NCI-H187 (cell line): Measurements from ENCODE around the gene FKBP8.

Source experiments
- DNase-seq, 2 experiments: peaks; one replicate each; lab custom pipeline; 2025; lab: John Stamatoyannopoulos, UW

The FKBP8 gene

GRCh38 chr19:18521692-18522123 is 21.7 kb downstream of the FKBP8 start, which contains the start of gene ELL:
Gene ELL, minus strand, starts transcription at chr19:18522070. Its CDS starts 15 bp downstream, at chr19:18522055.
- DNase-seq, result no peak

DNA sequence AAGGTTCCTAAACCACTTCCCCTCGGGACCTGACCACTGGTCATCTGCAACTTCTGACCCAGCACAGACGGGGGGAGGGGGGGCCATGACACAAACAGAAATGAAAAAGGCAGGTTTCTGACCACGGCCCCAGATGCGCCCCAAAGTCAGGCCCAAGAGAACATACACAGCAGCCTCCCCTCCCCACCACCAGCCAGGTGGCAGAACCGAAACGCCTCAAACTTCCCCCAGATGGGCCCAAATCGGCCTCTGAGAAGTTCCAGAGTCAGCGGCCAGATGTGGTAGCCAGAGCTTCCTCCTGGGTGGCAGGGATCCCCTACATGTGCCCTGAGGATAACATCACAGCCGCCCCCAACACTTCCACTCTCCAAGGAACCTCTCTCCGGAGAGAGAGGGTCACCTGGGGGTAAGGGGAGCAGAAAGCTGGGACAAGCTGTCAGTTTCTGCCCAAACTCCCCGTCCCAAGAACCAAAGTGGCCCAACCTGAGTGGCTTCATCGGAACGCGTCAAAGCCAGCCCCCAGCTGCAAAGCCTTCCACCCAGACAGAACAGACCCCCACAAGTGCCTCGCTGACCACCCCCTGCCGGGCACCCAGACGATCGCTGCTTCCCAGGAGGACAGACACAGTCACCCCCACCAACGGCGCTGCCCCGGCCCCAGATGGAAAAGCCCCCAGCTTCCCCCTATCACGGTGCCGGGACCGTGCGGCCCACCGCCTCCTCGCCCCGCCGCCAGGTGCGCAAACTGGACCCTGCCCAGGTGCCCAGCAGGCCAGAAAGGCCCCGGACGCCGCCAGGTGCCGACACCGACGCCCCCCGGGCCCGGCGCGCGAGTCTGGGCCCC is 22.3 kb downstream of the FKBP8 start:
- no peak for DNase-seq

GRCh38 chr19:18519962-18520847 is 23.2 kb downstream of the FKBP8 start:
- DNase-seq, result no peak

DNA sequence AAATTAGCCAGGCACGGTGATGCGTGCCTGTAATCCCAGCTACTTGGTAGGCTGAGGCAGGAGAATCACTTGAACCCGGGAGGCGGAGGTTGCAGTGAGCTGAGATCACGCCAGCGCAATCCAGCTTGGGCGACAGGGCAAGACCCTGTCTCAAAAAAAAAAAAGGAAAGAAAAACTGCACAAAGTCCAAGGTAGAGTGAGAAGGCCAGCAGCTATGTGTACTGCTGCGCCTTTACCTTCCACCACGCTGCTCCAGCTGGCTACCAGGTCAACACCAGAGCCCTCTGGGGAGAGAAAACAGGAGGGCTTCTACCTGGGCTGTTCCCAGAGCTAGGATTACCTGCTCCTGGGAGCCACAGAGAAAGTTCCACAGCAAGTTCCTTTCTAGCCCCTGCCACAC is 24.7 kb downstream of the FKBP8 start:
- no peak for DNase-seq

- no peak for DNase-seq
Observed at GRCh38 chr19:18517606-18518005, 25.8 kb downstream of the FKBP8 start.

- DNase-seq, result no peak
Observed at GRCh38 chr19:18515959-18516358, 27.4 kb downstream of the FKBP8 start.

GRCh38 chr19:18514800-18515682 is 28.3 kb downstream of the FKBP8 start:
- no peak for DNase-seq

GRCh38 chr19:18513868-18514267 is 29.5 kb downstream of the FKBP8 start:
- no peak for DNase-seq

DNA sequence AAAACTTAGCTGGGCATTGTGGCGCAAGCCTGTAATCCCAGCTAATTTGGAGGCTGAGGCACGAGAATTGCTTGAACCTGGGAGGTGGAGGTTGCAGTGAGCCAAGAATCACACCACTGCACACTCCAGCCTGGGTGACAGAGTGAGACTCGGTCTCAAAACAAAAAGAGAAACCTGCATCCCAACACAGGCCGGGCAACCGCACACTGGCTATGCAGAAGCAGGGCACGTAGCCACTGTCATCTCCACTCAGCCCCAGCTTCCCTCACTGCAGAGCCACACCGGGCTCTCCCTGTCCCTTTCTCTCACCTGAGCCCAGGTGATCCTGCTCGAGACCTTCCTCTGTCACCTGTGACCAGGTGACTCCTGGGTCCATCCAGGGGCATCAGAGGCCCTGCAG is 33.2 kb downstream of the FKBP8 start:
- no peak for DNase-seq

DNA sequence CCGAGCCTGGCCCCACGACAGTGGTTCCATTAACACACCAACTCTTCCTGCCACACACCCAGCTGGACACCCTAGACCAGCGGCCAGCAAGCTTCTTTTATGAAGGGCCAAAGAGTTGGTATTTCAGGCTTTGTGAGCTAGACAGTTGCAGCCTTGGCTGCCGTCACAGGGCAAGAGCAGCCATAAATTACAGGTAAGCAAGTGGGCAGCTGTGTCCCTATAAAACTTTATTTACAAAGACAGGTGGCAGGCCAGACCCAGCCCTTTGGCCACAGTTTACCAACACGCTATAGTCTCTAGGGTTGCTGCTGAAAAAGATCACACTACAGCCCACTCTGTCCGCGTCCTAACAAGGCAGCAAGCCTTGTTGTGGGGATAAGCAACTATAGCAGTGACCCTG is 34.8 kb downstream of the FKBP8 start:
- DNase-seq, result no peak

- DNase-seq, result no peak
Observed at GRCh38 chr19:18507727-18508440, 35.5 kb downstream of the FKBP8 start.

- no peak for DNase-seq
Observed at GRCh38 chr19:18507021-18507726, 36.2 kb downstream of the FKBP8 start.

DNA sequence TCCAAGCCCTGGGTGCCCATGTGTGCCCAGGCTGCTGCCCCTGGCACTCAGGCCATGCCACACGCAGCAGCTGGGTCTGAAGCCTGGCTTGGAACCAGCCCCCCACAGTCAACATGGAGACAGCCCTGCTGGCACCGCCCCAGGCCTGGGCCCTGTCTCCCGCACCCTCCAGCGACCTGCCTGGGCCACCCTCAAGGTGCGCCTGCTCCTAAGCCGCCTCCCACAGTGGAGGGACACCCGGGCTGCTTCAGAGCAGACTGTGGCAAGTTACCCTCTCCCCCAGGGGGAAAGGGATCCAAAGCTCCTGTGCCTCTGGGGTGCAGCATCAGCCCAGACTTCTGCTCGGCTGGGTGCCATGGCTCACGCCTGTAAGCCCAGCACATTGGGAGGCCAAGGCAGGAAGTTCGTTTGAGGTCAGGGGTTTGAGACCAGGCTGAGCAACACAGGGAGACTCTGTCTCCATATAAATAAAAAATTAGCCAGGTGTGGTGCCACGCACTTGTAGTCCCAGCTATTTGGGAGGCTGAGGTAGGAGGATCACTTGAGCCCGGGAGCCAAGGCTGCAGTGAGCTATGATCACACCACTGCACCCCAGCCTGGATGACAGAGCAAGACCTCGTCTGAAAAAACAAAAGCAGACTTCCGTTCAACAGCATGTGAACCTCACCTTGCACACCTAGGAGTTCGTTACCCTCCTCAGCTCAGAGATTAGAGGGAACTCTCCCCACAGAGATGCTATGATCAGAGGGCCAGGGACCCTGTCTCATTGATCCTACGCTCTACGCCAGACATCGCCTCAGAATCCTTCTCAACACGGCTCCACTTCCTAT is 37.1 kb downstream of the FKBP8 start:
- DNase-seq, result no peak

- no peak for DNase-seq
Observed at GRCh38 chr19:18504886-18505610, 38.3 kb downstream of the FKBP8 start.

- no peak for DNase-seq
Observed at GRCh38 chr19:18503971-18504885, 39.1 kb downstream of the FKBP8 start.

DNA sequence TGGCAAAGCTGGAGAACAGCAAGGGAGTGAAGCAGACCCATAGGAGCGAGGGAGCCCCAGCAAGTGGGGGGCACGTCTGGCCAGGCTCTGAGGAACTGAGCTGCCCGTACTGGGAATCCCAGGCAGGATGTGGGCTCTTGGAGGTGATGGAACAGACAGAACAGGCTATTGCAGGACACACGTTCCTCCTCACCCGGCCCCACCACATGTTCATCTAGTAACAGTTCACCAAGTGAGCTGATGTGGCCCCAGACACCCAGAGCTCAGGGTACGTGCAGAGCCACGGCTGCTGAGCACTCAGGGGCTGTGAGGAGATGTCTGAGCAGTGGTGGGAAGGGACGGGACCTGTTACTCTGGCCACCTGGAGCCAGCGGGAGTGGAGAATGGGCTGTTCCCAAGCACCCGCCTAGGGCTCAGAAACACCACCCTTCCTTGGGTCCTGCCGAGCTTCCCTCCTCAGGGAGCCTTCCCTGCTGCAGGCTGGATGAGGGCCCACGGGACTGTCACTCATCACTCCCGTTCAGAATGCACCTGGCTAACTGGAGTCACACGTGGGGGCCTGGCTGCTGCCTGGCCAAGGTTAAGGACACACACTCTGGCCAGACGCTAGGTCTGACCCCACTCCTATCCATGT is 39.9 kb downstream of the FKBP8 start:
- DNase-seq, result no peak

GRCh38 chr19:18502638-18503294 is 40.6 kb downstream of the FKBP8 start:
- DNase-seq, result no peak
